ENCODE data around the gene SMIM1.
A peak's percentile ranks its signal among the peaks of the same experiment; 100 is the strongest.
"Not testable (repeated sequence)": the region's sequence is repeated elsewhere in the genome, so short reads cannot be mapped to it uniquely, and the experiment has no call there.

The SMIM1 gene

GRCh38 chr1:3738943-3739342, 33.6 kb upstream of the SMIM1 start:
- no peak for DNase-seq

DNA sequence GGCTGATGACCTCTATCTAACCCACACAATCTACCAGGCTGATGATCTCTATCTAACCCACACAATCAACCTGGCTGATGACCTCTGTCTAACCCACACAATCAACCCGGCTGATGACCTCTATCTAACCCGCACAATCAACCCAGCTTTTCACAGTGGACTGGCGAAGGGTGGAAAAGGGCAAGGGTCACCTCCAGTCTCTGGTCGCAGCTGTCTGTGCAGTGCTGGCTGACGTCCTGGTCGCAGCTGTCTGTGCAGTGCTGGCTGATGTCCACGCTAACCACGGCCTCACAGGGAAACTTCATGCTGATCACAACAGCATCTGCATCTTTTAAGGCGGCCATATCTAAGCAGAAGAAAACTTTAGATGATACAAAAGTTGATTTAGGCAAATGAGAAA, 32.5 kb upstream of the SMIM1 start:
- no peak for DNase-seq

GRCh38 chr1:3740752-3741151, 31.8 kb upstream of the SMIM1 start:
- no peak for DNase-seq

- no peak for DNase-seq
Measured at GRCh38 chr1:3741566-3742438, 30.7 kb upstream of the SMIM1 start.

- no peak for DNase-seq
Measured at GRCh38 chr1:3742439-3743298, 29.9 kb upstream of the SMIM1 start.

DNA sequence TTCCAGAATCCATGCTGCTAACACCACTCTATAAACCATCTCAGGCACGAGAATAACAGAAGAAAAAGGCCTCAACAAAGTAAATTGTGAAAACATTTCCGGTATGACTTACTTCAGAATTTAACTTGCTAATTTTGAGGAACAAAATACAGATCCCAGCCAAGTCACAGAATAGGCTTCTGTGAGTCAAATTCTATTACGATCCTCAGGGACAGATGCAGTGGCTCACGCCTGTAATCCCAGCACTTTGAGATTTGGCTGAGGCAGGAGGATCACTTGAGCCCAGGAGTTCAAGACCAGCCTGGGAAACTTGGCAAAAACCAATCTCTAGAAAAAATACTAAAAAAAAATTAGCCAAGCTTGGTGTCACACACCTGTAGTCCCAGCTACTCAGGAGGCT, 29.1 kb upstream of the SMIM1 start:
- no peak for DNase-seq

GRCh38 chr1:3743826-3744225, 28.7 kb upstream of the SMIM1 start:
- no peak for DNase-seq

- no peak for DNase-seq
Measured at GRCh38 chr1:3744646-3745045, 27.9 kb upstream of the SMIM1 start.

- DNase-seq, result no peak
Measured at GRCh38 chr1:3745071-3745470, 27.5 kb upstream of the SMIM1 start.

- DNase-seq, result no peak
Measured at GRCh38 chr1:3745590-3746381, 26.8 kb upstream of the SMIM1 start.

- no peak for DNase-seq
Measured at GRCh38 chr1:3746389-3746829, 26.1 kb upstream of the SMIM1 start.

DNA sequence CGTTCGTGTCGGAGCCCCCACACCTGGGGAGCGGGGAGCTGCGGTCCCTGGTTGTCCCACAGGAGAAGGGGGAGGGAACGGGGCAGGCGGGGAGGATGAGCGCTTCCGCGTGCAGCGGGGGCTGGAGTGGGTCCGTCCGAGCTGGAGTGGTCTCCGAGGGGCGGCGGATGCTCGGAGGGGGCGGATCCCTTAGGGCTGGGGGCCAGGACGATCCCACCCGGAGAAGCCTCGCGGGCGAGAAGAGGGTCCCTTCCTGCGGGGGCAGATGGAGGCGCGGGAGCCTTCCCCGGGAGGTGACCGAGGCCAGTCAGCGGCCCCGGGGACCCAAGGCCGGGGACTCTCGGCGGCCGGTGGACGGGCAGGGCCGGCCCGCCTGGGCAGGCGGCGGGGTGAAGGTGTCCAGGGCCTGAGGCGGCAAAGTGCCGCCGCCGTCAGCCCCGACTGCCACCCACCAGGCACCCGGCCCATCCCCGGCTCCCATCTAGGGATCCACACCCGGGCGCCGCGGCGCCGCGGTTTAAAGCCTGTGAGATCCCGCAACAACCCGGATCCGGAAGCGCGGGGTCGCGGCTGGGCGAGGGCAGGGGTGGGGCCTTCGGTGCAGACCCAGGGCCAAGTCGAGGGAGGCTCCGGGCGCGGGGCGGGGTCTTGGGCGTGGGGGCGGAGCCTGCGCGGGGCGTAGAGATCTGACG, 25.6 kb upstream of the SMIM1 start:
- DNase-seq, result peak; percentile 91

GRCh38 chr1:3747522-3747848, 25.1 kb upstream of the SMIM1 start:
- no peak for DNase-seq

- no peak for DNase-seq
Measured at GRCh38 chr1:3747903-3748302, 24.6 kb upstream of the SMIM1 start.

DNA sequence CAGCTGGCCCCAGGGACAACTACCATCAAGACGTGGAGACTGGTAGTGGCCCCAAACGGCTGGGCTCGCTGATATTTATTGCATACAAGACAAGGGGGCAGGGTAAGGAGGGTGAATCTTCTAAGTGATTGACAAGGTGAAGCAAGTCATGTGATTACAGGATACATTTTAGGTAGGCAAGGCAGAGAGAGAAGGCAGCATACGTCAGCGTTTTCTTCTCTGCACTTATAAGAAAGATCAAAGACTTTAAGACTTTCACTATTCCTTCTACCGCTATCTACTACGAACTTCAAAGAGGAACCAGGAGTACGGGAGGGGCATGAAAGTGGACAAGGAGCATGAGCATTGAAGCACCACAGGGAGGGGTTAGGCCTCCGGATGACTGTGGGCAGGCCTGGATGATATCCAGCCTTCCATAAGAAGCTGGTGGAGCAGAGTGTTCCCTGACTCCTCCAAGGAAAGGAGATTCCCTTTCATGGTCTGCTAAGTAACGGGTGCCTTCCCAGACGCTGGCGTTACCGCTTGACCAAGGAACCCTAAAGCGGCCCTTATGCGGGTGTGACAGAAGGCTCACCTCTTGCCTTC, 24.1 kb upstream of the SMIM1 start:
- not testable (repeated sequence) for DNase-seq

GRCh38 chr1:3749512-3749911, 23.0 kb upstream of the SMIM1 start:
- no peak for DNase-seq

DNA sequence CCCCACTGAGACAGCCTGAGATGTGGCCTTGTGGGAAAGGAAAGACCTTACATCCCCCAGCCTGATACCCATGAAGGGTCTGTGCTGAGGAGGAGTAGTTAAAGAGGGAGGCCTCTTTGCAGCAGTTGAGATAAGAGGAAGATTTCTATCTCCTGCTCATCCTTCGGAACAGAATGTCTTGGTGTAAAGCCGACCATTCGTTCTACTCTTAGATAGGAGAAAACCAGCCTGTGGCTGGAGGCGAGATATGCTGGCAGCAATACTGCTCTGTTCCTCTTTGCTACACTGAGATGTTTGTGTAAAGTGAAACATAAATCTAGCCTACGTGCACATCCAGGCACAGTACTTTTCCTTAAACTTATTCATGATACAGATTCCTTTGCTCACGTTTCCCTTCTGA, 21.8 kb upstream of the SMIM1 start:
- no peak for DNase-seq

- DNase-seq, result no peak
Measured at GRCh38 chr1:3752400-3752945, 20.1 kb upstream of the SMIM1 start, which contains the start of gene CCDC27. CCDC27 (plus strand) TSS chr1:3752450; CDS start chr1:3752482, 32 bp downstream.

GRCh38 chr1:3753656-3754454, 18.7 kb upstream of the SMIM1 start:
- no peak for DNase-seq

- no peak for DNase-seq
Measured at GRCh38 chr1:3756394-3756793, 16.2 kb upstream of the SMIM1 start.

DNA sequence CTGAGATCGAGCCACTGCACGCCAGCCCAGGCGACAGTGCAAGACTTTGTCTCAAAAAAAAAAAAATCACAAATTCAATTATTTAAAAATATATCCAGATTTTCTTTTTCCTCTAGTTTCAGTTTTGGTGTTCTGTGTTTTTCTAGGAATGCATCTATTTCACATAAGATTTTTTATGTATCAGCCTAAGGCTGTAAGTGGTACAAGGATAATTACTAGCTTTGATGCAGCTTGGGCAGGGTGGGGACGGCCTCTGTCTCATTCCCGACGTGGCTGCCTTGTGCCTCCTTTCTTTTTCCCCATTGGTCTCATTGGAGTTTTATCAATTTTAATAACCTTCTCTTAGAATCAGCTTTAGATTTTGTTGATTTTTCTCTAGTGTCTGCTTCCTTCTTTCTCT, 13.4 kb upstream of the SMIM1 start:
- no peak for DNase-seq

All from right forelimb (tissue), 1 donor.